DND-41 (cell line): Measurements from ENCODE around the gene NUP133.

Experiments used
- EZH2 ChIP-seq: IDR thresholded peaks from 3 replicates; pipeline ENCODE4 v1.6.1; 2012; ENCODE audit warnings: borderline replicate concordance, low read depth, mild to moderate bottlenecking, moderate library complexity, low read length, inconsistent platforms; ENCODE audit not compliant: severe bottlenecking
- TF ChIP-seq, protein P1 (sequence below): IDR thresholded peaks from 2 replicates; pipeline ENCODE4 v1.5.1; 2012; ENCODE audit warnings: borderline replicate concordance, low read length, moderate library complexity, mild to moderate bottlenecking; ENCODE audit not compliant: poor library complexity, severe bottlenecking; ENCODE audit errors: extremely low read depth

DNA sequence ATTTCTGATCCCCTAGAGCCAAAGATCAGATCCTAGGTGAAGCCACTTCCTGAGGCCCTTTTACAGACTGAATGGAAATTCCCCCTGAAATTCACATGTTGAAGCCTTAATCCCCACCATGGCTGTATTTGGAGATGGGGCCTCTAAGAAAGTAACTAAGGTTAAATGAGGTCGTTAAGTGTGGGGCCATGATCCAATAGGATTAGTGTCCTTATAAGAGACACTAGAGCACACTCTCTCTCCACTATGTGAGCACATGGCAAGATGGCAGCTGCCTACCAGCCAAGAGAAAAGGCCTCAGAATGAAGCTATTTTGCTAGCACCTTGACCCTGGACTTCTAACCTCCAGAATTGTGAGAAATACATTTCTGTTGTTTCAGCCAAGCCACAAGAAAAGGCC, 36.4 kb upstream of the NUP133 start:
- TF ChIP-seq, protein P1, sequence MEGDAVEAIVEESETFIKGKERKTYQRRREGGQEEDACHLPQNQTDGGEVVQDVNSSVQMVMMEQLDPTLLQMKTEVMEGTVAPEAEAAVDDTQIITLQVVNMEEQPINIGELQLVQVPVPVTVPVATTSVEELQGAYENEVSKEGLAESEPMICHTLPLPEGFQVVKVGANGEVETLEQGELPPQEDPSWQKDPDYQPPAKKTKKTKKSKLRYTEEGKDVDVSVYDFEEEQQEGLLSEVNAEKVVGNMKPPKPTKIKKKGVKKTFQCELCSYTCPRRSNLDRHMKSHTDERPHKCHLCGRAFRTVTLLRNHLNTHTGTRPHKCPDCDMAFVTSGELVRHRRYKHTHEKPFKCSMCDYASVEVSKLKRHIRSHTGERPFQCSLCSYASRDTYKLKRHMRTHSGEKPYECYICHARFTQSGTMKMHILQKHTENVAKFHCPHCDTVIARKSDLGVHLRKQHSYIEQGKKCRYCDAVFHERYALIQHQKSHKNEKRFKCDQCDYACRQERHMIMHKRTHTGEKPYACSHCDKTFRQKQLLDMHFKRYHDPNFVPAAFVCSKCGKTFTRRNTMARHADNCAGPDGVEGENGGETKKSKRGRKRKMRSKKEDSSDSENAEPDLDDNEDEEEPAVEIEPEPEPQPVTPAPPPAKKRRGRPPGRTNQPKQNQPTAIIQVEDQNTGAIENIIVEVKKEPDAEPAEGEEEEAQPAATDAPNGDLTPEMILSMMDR = no peak
- no peak for TF ChIP-seq EZH2
